Calu3 (cell line): ENCODE data around the gene KLHL2. TPM values are rescaled to one million over a fixed set of nuclear protein-coding genes. Genes with fewer than 3 reads are reported as not detected.

Source experiments
- BruUV-seq: library from RNA; stranded (reverse); fragments of 400-500 nt; replicated peaks from 2 replicates; lab custom pipeline; 2021; lab: Mats Ljungman, UMichigan
- CTCF ChIA-PET: fragments of 300-600 bp; sonication (Branson Sonifier 250); formaldehyde crosslinking; loops from one replicate; lab custom pipeline; 2022; ENCODE audit warnings: antibody characterized with exemption; lab: Charles Lee
- DNase-seq: peaks from one replicate; pipeline ENCODE4 v3.0.0; 2022
- H3K27ac Mint-ChIP-seq: one replicate; pipeline ENCODE4 v1.8.0; 2022; ENCODE audit warnings: mixed read lengths; ENCODE audit not compliant: unreplicated experiment
- H3K27me3 Mint-ChIP-seq: one replicate; pipeline ENCODE4 v1.8.0; 2022; ENCODE audit warnings: mixed read lengths; ENCODE audit not compliant: unreplicated experiment
- H3K36me3 Mint-ChIP-seq: one replicate; pipeline ENCODE4 v1.8.0; 2022; ENCODE audit warnings: mild to moderate bottlenecking, moderate library complexity, mixed read lengths; ENCODE audit not compliant: insufficient read depth, unreplicated experiment
- H3K4me1 Mint-ChIP-seq: one replicate; pipeline ENCODE4 v1.8.0; 2022; ENCODE audit warnings: mild to moderate bottlenecking, low read depth, mixed read lengths; ENCODE audit not compliant: unreplicated experiment
- H3K4me3 Mint-ChIP-seq: one replicate; pipeline ENCODE4 v1.8.0; 2022; ENCODE audit warnings: mild to moderate bottlenecking, low read depth, moderate library complexity, mixed read lengths; ENCODE audit not compliant: unreplicated experiment
- H3K9me3 Mint-ChIP-seq: one replicate; pipeline ENCODE4 v1.8.0; 2022; ENCODE audit warnings: low read depth, mixed read lengths; ENCODE audit not compliant: unreplicated experiment
- CTCF ChIP-seq: fragments of 200-600 bp; IDR thresholded peaks from one replicate; pipeline ENCODE4 v1.8.0; 2022; ENCODE audit warnings: antibody characterized with exemption; ENCODE audit not compliant: unreplicated experiment
- intact Hi-C: fragments of 100-400 bp; cut with micrococcal nuclease; formaldehyde crosslinking; loops from one replicate; pipeline ENCODE4 v1.10.0; 2022; ENCODE audit not compliant: unreplicated experiment
- total RNA-seq: library from RNA; stranded (reverse); gene quantifications from 2 replicates; pipeline ENCODE4 v1.2.3, GENCODE V29; 2022

Gene KLHL2
- total RNA-seq, 1 experiment from 2014 or later: 12.9 TPM

- H3K27ac Mint-ChIP-seq: no peak overlapping the region
- no peaks in the 10 kb centered on the region for H3K9me3 Mint-ChIP-seq
- CTCF ChIA-PET: no interaction called here
- no peak for TF ChIP-seq CTCF
- H3K4me3 Mint-ChIP-seq: no peak overlapping the region
- H3K27me3 Mint-ChIP-seq: no peaks in the 10 kb centered on the region
- H3K4me1 Mint-ChIP-seq: no peaks in the 10 kb centered on the region
- no peak for DNase-seq
- no peaks in the 10 kb centered on the region for H3K36me3 Mint-ChIP-seq
- intact Hi-C loops: no loop called here
- BruUV-seq: no TSS peak
Observed at GRCh38 chr4:165190591-165191347, 16.6 kb upstream of the KLHL2 start.

GRCh38 chr4:165191348-165191656 lies 16.1 kb upstream of the KLHL2 start:
- Mint-ChIP-seq H3K27ac (no peak overlapping the region), H3K4me1 (no peaks in the 10 kb centered on the region), H3K27me3 (no peaks in the 10 kb centered on the region), H3K9me3 (no peaks in the 10 kb centered on the region), H3K4me3 (no peak overlapping the region), H3K36me3 (no peaks in the 10 kb centered on the region)
- DNase-seq: no peak
- intact Hi-C loops: no loop called here
- CTCF ChIA-PET: no interaction called here
- BruUV-seq: no TSS peak
- TF ChIP-seq CTCF: no peak

- H3K4me1 Mint-ChIP-seq: no peaks in the 10 kb centered on the region
- intact Hi-C loops: no loop called here
- no TSS peak for BruUV-seq
- no peaks in the 10 kb centered on the region for H3K9me3 Mint-ChIP-seq
- H3K27me3 Mint-ChIP-seq: no peaks in the 10 kb centered on the region
- CTCF ChIA-PET: no interaction called here
- no peak for DNase-seq
- no peak for TF ChIP-seq CTCF
- H3K4me3 Mint-ChIP-seq: no peak overlapping the region
- no peak overlapping the region for H3K27ac Mint-ChIP-seq
- H3K36me3 Mint-ChIP-seq: no peaks in the 10 kb centered on the region
Observed at GRCh38 chr4:165191814-165192499, 15.4 kb upstream of the KLHL2 start.

GRCh38 chr4:165192500-165192898 lies 14.9 kb upstream of the KLHL2 start:
- Mint-ChIP-seq H3K4me1 (no peaks in the 10 kb centered on the region), H3K27ac (no peak overlapping the region), H3K27me3 (no peaks in the 10 kb centered on the region), H3K36me3 (no peaks in the 10 kb centered on the region), H3K9me3 (no peaks in the 10 kb centered on the region), H3K4me3 (no peak overlapping the region)
- no peak for DNase-seq
- no peak for TF ChIP-seq CTCF
- no TSS peak for BruUV-seq
- intact Hi-C loops: no loop called here
- CTCF ChIA-PET: no interaction called here
